ENCODE data around the gene FRMD4B. TPM values are rescaled to one million over a fixed set of nuclear protein-coding genes. Genes with fewer than 3 reads are reported as not detected.

Gene FRMD4B
- total RNA-seq: 7.5 and 14.0 TPM in 2 replicates
- polyA plus RNA-seq (2012): 5.1 TPM

DNA sequence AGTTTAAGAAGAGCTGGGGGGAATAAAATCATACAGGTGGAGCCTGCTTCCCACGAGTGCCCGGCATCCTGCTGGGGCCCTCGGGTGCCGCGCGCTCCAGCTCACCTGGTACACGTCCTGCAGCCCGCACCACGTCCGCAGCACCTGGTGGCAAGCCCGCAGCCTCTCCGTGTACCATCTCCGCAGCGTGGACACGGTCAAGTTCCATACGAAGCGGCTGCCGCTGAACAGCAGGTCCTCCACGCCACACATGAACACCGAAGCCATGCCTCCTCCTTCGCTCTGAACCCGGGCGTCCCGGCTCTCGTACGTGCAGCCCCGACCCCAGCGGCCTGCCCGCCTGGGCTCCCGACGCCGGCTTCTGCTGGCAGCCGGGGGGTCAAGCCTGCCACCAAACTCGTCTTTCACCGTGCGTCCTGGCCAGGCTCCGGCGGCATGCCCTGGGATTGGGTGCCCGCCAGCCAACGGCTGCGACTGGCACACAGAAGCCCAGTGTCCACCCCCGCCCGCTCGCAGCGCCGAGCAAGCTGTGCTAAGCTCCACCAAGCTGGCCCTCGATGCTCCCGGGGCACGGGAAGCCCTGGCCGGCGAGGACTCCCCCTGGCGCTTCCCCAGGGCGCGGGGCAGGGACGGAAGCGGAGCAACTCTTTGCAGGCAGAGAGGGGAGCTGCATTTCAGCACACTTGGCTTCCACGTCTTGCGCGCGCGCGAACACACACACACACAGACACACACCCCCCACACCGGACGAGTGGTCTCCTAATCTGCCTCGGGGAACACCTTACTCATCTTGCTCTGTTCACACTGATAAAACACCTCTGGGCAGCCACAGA, at the start of gene FRMD4B:
Gene FRMD4B, minus strand, starts transcription at position 366 of the 833 bp plus-strand sequence. Its CDS starts 99 bp downstream, at position 267.
- peak; percentile 85 for DNase-seq (ENCODE audit: low read depth)

DNA sequence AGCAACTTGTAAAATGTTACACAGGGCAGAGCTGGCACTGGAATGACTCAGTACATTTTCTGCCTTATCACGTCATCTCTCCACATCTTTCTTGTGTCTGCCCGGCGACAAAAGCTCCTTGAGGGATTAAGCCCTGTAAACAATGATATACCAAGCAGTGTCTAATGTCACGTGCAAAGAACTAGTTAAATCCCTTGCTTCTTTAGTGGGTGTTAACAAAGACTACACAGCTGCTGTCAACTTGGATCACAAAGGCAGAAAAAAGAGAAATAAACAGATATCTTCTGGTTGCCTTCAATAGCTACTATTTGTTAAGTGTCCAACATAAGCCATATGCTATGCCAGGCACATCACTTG, 48.1 kb upstream of the FRMD4B start:
- DNase-seq (ENCODE audit: low read depth): peak; percentile 59

DNA sequence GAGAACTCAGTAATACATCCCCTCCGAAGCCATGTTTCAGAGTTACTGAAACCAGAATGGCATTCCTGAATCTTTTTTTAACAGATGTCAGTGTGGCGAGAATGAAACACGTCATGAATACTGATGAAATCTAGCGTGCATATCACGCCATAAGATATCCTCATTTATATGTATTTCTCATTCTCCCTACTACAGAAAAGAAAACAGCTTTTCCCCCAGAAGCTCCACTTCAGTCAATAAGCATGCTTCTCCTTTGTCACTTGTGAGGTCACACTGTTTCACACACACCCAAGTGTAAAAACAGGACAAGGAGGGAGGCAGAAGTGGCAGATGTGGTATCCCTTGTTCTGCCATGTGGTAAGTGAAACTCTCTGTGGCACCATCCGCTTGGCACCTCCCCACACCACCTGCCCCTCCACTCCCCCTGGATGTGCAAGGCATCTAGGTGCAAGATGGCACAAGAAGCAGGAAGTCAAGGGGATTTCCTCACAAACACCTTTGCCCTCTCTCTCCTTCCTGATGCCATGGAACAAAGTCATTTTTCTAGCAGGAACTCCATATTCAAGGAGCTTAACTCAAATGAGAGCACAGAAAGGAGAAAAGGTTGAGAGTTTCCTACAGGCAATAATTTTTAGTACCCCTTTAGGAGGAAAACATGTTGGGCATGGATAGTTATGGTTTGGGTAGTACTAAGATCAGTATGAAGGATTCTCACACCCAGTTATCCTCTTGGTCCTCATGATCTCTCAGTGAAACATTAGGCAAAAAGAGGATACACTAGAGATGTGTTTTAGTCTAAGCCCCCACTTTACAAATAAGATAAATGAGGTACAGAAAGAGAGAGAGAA, 47.5 kb upstream of the FRMD4B start:
- DNase-seq (ENCODE audit: low read depth): no peak

DNA sequence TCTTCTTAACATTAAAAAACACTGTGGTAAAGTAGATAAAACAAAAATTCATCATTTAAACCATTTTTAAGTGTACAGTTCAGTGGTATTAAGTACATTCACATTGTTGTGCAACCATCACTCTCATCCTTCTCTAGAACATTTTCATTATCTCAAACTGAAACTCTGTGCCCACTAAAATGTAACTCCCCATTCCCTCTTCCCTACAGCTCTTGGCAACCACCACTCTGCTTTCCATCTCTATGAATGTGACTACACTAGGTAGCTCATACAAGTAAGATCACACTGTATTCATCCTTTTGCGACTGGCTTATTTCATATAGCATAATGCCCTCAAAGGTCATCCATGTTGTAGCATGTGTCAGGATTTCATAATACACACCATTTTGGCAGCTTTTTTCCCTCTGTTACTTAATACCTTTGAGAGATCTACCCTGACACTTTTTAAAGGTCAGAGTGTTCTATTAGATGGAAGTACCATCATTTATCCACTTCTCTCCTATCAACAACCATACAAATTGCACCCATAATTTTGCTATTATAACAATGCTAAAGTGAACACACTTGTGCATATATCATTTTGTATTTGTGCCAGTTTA, 42.9 kb upstream of the FRMD4B start:
- DNase-seq (ENCODE audit: low read depth): no peak

GRCh38 chr3:69426967-69427304, 41.0 kb upstream of the FRMD4B start:
- no peak for DNase-seq (ENCODE audit: low read depth)

- DNase-seq (ENCODE audit: low read depth): no peak
Observed at GRCh38 chr3:69426291-69426966, 40.5 kb upstream of the FRMD4B start.

DNA sequence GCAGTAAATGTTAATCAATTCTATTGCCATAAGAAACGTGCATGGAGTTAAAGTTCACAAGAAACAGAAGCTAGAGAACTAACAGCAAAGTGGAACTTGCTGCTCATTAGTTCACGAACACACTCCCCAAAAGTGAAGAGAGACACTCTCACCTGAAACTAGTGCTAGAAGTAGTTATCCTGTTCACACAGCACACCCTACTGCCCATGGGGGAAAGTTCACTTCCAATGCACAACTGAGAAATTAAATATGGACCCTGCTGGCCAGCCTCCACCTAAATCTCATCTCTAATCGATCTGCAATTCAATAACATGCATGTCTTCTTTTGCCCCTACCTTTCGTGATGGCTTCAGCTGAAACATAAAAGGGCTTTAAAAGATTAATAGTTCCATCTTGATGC, 39.4 kb upstream of the FRMD4B start:
- DNase-seq (ENCODE audit: low read depth): peak; percentile 52

DNA sequence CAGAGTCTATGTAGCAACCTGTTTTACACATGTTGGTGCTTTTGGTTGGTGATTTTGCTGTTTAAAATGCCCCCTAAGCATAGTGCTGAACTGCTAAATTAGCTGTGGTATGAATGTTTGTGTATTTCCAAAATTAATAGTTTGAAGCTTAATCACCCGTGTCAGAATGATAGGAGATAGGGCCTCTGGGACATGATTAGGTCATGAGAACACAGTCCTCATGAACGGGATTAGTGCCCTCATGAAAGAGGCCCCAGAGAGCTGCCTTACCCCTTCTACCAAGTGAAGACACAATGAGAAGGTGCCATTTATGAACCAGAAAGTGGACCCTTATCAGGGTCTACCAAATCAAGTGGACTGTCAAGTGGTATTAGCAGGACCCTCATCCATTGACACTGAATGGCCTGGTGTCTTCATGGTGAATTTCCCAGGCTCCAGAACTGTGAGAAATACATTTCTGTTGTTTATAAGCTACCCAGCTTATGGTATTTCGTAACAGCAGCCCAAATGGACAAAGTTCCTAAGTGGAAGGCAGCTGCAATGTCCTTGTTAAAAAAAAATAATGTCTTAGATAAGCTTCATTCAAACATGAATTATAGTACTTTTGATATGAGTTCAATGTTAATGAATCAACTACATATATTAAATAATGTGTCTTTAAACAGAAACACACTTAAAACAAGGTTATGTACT, 37.7 kb upstream of the FRMD4B start:
- peak; percentile 10 for DNase-seq (ENCODE audit: low read depth)

DNA sequence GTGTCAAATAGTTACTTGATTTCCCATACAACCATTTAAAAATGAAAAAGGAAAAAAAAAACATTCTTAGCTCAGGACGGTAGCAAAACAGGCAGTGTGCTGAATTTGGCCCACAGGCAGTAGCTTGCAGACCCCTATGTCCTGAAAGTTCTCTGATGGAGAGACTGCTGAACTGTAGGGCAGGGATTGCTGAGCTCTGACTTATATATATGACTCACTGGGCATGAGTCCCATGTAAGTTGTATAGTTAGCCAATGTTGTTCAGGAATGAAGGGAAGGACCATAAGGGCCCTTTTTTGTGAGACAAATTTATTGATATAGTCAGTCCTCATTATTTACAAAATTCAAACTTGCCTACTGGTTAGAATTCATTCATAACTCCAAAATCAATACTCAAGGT, 36.9 kb upstream of the FRMD4B start:
- no peak for DNase-seq (ENCODE audit: low read depth)

DNA sequence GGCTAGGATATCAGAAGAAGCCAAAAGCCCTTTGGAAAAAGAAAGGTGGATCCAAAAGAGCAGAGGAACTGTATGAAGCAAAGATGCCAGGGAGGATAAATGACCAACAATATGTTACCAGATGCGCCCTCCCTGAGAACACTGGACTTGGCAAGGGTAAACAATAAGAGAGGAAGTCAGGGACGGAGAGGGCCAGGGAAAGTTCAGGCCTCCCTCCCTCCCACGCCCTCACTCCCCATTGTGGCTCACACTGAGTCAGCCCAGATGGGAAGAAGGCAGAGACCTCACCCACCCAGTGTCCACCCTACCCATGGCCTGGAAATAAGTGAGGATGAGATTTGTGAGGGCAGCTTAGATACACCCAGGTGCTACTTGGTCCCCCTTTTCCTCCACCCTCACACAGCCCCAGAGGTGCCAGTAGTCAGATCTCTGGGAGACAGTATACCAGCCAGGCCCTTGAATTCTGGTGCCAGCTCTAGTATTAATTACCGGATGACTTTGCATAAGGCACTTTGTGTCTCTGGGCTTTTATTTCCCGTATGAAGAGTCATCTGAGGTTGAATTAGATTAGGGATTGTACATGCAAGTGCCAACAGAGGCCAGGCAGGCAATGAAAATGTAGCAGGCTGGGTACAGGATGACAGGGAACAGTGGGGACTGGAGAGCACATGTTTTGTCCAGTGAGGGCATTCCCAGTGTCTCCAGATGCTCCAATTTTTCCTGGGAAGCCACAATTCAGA, 35.1 kb upstream of the FRMD4B start:
- DNase-seq (ENCODE audit: low read depth): no peak

DNA sequence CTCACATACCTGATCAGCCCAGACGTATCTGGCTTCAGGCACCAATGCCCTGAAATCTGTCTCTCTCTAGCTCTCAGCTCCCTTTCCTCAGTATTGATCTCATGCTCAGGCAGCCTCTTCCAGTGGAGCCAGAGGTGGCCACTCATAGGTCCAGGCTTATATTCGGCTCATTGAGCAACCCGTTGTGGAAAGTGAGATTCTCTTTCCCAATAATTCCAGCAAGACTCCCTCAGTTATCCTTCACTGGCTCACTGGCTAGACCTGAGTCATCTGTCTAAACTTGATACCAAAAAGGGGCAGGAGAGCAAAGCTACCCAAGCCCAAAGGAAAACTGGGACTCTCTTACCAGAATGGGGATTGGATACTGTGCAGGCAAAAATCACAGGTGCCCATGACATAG, 33.4 kb upstream of the FRMD4B start:
- DNase-seq (ENCODE audit: low read depth): no peak

DNA sequence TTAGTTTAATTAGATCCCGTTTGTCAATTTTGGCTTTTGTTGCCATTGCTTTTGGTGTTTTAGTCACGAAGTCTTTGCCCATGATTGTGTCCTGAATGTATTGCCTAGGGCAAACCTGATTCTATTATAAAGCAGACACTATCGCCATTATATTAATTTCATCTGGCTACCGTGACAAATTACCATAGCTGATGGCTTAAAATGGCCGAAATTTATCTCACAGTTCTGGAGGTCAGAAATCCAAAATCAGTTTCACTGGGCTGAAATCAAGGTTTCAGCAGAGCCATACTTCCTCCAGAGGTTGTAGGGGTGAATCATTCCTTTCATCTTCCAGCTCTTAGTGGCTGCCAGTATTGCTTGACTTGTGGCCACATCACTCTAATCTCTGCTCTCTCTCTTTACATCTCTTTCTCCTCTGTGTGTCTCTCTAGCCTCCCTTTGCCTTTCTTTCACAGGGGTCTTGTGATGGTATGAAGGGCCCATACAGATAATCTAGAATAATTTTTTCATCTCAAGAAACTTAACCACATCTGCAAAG, 31.7 kb upstream of the FRMD4B start:
- DNase-seq (ENCODE audit: low read depth): no peak

DNA sequence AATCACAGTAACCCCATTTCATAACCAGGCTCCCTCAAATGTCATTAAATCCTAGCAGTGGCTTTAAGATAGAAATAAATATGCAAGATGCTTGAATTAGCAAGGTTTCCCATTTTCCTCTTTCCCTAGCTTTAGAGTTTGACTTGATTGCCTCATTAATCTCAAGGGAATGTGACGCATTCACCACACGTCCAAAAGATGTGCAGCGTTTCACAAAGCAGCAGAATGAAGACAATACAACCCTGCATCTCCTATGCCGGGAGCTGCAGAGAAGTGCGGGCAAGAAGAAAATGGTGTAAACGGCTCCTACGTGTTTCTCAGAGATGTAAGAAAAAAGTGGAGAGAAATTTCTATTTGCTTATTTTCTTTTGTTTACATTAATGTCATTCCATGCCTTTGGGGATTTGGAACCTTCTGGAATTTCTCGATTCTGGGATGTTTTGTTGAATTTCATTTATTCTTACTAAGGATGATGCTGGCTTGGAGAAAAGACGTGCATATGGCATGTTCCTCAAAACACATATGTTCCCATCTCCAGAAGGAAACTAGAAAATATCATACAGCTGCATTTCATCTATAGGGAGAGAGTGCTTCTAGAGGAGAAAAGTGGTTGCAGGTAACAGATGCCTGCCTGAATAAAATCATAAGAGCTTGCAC, 27.8 kb upstream of the FRMD4B start:
- no peak for DNase-seq (ENCODE audit: low read depth)

DNA sequence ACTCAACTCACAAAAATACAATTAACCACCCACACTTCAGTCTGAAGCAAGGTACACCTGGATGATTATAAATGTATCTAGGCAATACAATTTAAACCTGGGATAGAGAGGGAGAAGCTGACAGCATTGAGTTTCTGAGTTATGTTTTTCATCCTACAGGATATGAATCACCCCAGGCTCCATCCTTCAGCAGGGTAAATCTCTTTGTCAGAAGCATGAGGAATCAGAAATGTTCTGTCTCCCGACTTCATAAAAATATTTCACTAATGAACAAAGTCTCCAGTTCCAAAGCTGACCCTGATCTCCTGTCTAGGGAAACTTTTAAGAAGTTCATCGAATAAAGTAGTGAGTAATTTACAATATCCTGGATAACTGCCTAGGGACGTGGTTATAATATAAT, 25.5 kb upstream of the FRMD4B start:
- no peak for DNase-seq (ENCODE audit: low read depth)

DNA sequence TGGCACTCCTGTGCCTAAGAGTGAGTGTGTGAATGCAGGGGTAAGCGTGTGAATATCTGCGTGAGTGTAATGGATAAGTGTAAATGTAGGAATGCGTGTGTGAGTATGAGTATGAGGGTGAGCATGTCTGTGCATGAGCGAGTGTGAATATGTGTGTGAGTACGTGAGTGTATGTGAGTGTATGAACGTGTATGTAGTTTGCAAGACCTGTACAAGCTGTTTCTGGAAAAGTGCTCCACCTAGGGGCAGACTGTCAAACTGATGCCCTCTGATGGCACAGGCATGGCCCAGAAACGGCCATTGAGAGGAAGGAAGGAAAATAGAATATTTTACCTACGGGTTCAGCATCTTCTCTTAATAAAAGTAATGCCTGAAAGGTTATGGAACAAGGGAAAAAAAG, 24.4 kb upstream of the FRMD4B start:
- DNase-seq (ENCODE audit: low read depth): peak; percentile 77

DNA sequence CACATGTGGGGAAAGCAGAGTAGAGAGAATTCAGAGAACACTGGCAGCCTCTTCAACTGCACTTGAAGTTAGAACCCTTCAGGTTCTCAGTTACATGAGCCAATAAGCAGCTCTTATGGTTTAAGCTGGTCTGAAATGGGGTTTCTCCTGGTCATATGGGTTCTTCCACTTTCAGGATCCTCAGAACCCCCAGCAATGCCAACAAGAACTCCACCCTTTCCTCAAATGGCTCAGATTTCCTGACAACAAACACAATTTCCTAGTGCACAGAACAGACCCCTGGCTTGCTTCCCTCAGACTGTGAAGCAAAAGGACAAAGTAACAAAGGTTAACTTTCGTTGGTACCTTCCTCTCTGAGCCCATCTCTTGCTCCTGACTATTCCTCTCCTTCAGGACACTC, 23.9 kb upstream of the FRMD4B start:
- no peak for DNase-seq (ENCODE audit: low read depth)

GRCh38 chr3:69409011-69409410, 23.1 kb upstream of the FRMD4B start:
- no peak for DNase-seq (ENCODE audit: low read depth)

- no peak for DNase-seq (ENCODE audit: low read depth)
Observed at GRCh38 chr3:69408542-69408941, 22.7 kb upstream of the FRMD4B start.

DNA sequence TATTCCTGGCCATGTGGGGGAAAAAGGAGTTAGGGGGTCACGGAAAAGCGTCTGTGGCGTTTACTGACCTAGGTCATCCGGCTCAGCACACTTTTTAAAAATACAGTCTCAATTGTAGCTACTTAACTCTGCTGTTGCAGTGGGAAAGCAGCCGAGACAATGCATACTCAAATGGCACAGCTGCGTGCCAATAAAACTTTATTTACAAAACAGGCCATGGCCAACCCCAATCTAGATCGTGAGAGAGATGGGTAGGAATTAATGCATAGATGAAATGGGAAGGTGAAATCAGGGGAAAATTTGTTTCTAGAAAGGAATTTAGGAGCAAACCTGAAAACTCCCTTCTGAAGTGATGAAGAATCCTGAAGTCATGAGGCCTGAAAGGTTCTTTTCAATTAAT, 22.0 kb upstream of the FRMD4B start:
- no peak for DNase-seq (ENCODE audit: low read depth)
